IgD-negative memory B cell (primary cell): ENCODE results near the gene UNCX. TPM values are rescaled to one million over a fixed set of nuclear protein-coding genes. Genes with fewer than 3 reads are reported as not detected.
A peak's percentile ranks its signal among the peaks of the same experiment; 100 is the strongest.
"Not testable (repeated sequence)": the region's sequence is repeated elsewhere in the genome, so short reads cannot be mapped to it uniquely, and the experiment has no call there.

Experiments
- H3K27ac Mint-ChIP-seq, 3 donors: one replicate each; pipeline ENCODE4 v1.8.0; 2020 to 2022; ENCODE audit warnings: mild to moderate bottlenecking in 3 of 3, mixed read lengths in 3 of 3, moderate library complexity in 1 of 3
- H3K27me3 Mint-ChIP-seq: one replicate; pipeline ENCODE4 v1.8.0; 2021; ENCODE audit warnings: mixed read lengths
- H3K36me3 Mint-ChIP-seq: one replicate; pipeline ENCODE4 v1.8.0; 2020; ENCODE audit warnings: mild to moderate bottlenecking, mixed read lengths
- H3K4me1 Mint-ChIP-seq, 3 donors: one replicate each; pipeline ENCODE4 v1.8.0; 2020 to 2022; ENCODE audit warnings: mixed read lengths in 3 of 3, mild to moderate bottlenecking in 1 of 3
- H3K4me3 Mint-ChIP-seq, 4 donors: one replicate each; pipeline ENCODE4 v1.8.0; 2020 to 2022; ENCODE audit warnings: mild to moderate bottlenecking in 4 of 4, mixed read lengths in 4 of 4, moderate library complexity in 3 of 4
- H3K9me3 Mint-ChIP-seq, 3 donors: one replicate each; pipeline ENCODE4 v1.8.0; 2020 to 2021; ENCODE audit warnings: mixed read lengths in 3 of 3, mild to moderate bottlenecking in 1 of 3
- polyA plus RNA-seq: library from polyadenylated mRNA; unstranded; fragments of 300-500 nt; fragmentation: Illumina TruSeq; gene quantifications from one replicate; pipeline ENCODE4 v1.2.3, GENCODE V29; 2021

UNCX gene
- polyA plus RNA-seq, 1 donor from 2014 or later = not detected

- peak overlapping the region in 1 of 3 donors; percentile 65 for H3K27ac Mint-ChIP-seq
- peaks cover 48% of the 10 kb centered on the region for H3K27me3 Mint-ChIP-seq
- H3K4me3 Mint-ChIP-seq = no peak overlapping the region
- no peaks in the 10 kb centered on the region for H3K36me3 Mint-ChIP-seq
- H3K9me3 Mint-ChIP-seq = peaks cover 0 to 4% (median 0%) of the 10 kb centered on the region in 3 donors
- peaks cover 1 to 7% (median 4%) of the 10 kb centered on the region in 3 donors for H3K4me1 Mint-ChIP-seq
Observed at GRCh38 chr7:1249731-1250130, 17.1 kb downstream of the UNCX start.

- H3K27me3 Mint-ChIP-seq = peaks cover 40% of the 10 kb centered on the region
- H3K27ac Mint-ChIP-seq = peak overlapping the region in 1 of 3 donors; percentile 65
- H3K9me3 Mint-ChIP-seq = peaks cover 0 to 4% (median 0%) of the 10 kb centered on the region in 3 donors
- H3K36me3 Mint-ChIP-seq = no peaks in the 10 kb centered on the region
- peaks cover 1 to 7% (median 3%) of the 10 kb centered on the region in 3 donors for H3K4me1 Mint-ChIP-seq
- no peak overlapping the region for H3K4me3 Mint-ChIP-seq
Observed at GRCh38 chr7:1250901-1251300, 18.2 kb downstream of the UNCX start.

DNA sequence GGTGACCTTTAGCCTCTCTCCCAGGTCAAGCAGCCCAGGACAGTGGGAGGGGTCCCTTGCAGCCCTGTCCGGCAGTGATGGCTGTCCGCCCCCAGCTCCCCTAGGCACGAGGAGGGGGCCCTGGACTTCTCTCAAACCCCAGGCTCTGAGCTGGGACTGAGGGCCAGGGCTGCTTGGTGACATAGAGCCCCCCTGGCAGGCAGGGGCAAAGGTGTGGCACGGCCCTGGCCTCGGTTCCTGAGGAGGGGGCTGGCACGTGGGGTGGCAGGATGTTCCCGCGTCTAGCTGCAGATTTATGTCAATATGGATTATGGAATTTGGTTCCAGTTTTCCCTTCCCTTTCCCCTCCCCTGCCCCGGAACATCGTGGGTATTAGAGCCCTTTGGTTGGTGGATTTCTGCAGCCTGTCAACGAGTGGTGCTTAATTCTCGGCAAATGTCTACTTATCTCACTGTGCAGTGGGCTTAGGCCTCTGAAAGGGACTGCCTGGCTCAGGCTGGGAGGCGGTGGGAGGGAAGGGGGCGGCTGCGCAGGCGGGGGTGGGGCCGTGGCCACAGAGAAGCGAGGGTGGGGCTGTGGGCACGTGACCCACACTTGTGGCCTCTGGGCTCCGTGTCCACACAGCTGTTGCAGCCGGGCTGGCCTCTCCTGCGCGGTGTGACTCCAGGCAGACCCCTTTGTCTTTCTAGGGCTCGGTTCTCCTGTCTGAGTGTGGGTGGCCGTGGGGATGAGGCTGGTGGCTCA lies 19.3 kb downstream of the UNCX start:
- H3K27me3 Mint-ChIP-seq = peaks cover 39% of the 10 kb centered on the region
- no peak overlapping the region for H3K4me3 Mint-ChIP-seq
- peaks cover 0 to 4% (median 0%) of the 10 kb centered on the region in 3 donors for H3K9me3 Mint-ChIP-seq
- peak overlapping the region in 1 of 3 donors; percentile 32 for H3K27ac Mint-ChIP-seq
- H3K4me1 Mint-ChIP-seq = peaks cover 0 to 7% (median 0%) of the 10 kb centered on the region in 3 donors
- H3K36me3 Mint-ChIP-seq = no peaks in the 10 kb centered on the region

DNA sequence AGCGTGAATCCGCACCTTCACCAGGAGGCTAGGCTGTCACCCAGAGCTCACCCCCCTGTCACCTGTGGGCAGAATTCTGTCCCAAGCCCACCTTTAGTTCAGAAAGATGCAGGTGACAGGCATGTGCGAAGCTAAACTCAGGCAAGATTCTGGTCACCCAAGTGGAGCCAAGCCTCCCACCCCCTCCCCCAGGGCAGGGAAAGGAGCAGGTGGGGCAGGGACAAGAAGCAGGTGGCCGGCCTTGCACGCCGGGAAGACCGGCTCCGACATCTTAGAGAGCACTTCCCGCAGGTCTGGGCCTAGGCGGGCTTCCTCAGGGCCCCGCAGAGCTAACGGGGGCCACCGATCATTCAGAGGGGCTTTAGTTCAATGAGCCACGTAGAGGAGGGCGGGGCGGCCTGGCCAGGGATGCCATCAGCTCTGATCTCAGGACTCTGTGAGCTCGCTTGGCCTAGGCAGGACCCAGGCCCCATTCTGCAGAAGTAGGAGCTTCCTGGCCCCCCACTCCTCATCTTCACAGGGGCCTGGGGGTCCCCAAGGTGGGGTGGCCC lies 19.9 kb downstream of the UNCX start:
- no peak overlapping the region for H3K4me3 Mint-ChIP-seq
- no peaks in the 10 kb centered on the region for H3K36me3 Mint-ChIP-seq
- H3K9me3 Mint-ChIP-seq = peaks cover 0 to 4% (median 0%) of the 10 kb centered on the region in 3 donors
- peak overlapping the region in 1 of 3 donors; percentile 21 for H3K27ac Mint-ChIP-seq
- H3K4me1 Mint-ChIP-seq = peaks cover 0 to 7% (median 0%) of the 10 kb centered on the region in 3 donors
- H3K27me3 Mint-ChIP-seq = peaks cover 41% of the 10 kb centered on the region

GRCh38 chr7:1253681-1254181 lies 21.1 kb downstream of the UNCX start:
- H3K4me1 Mint-ChIP-seq = peaks cover 0 to 2% (median 0%) of the 10 kb centered on the region in 3 donors
- peak overlapping the region in 1 of 4 donors; percentile 80 for H3K4me3 Mint-ChIP-seq
- H3K36me3 Mint-ChIP-seq = no peaks in the 10 kb centered on the region
- H3K9me3 Mint-ChIP-seq = no peaks in the 10 kb centered on the region
- peaks cover 34% of the 10 kb centered on the region for H3K27me3 Mint-ChIP-seq
- no peak overlapping the region for H3K27ac Mint-ChIP-seq

GRCh38 chr7:1254281-1255079 lies 21.8 kb downstream of the UNCX start:
- peaks cover 0 to 2% (median 0%) of the 10 kb centered on the region in 3 donors for H3K4me1 Mint-ChIP-seq
- H3K9me3 Mint-ChIP-seq = no peaks in the 10 kb centered on the region
- H3K27me3 Mint-ChIP-seq = peaks cover 32% of the 10 kb centered on the region
- H3K4me3 Mint-ChIP-seq = no peak overlapping the region
- H3K27ac Mint-ChIP-seq = no peak overlapping the region
- H3K36me3 Mint-ChIP-seq = no peaks in the 10 kb centered on the region

DNA sequence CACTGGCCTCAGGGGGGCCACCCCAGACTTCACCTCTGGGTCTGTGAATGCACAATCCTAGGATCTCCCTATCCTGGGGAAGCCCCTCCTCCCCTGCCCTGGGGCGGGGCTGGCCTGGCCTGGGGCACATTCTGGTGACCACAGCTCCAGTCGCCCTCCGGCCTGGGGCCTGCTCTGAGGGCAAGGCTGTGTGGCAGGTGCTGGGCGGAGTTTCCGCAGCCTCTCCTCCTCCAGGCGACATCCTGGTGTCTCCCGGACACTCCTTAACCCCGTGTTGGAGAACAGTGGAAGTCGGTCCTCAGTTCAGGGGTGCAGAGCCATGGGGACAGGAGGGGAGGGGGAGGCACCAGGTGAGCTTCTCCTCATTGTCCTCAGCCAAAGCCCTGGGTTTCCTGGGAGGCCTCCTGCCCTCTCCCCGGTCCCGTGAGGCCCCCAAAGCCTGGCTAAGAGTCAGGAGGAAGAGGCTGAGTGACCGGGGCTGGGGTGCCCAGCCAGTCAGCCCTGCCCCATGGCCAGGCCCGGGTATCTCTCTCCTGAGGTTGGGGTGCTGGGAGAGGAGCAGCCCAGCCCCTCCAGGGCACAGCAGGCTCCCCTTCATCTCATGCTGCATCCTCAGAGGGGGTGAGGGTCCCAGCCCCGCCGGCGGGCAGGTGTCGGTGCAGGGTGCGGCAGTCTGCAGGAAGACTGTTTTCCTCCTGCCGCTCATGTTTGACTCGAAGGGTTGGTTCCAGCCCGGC lies 22.6 kb downstream of the UNCX start:
- no peaks in the 10 kb centered on the region for H3K9me3 Mint-ChIP-seq
- peaks cover 26% of the 10 kb centered on the region for H3K27me3 Mint-ChIP-seq
- H3K4me3 Mint-ChIP-seq = no peak overlapping the region
- no peaks in the 10 kb centered on the region for H3K4me1 Mint-ChIP-seq
- no peak overlapping the region for H3K27ac Mint-ChIP-seq
- no peaks in the 10 kb centered on the region for H3K36me3 Mint-ChIP-seq

- Mint-ChIP-seq H3K9me3 (no peaks in the 10 kb centered on the region), H3K4me3 (no peak overlapping the region), H3K4me1 (no peaks in the 10 kb centered on the region), H3K27me3 (peaks cover 22% of the 10 kb centered on the region), H3K36me3 (no peaks in the 10 kb centered on the region), H3K27ac (no peak overlapping the region)
Observed at GRCh38 chr7:1255817-1256340, 23.2 kb downstream of the UNCX start.

- peaks cover 20% of the 10 kb centered on the region for H3K27me3 Mint-ChIP-seq
- H3K36me3 Mint-ChIP-seq = no peaks in the 10 kb centered on the region
- H3K9me3 Mint-ChIP-seq = no peaks in the 10 kb centered on the region
- H3K27ac Mint-ChIP-seq = no peak overlapping the region
- no peaks in the 10 kb centered on the region for H3K4me1 Mint-ChIP-seq
- H3K4me3 Mint-ChIP-seq = no peak overlapping the region
Observed at GRCh38 chr7:1256621-1257020, 23.9 kb downstream of the UNCX start.

DNA sequence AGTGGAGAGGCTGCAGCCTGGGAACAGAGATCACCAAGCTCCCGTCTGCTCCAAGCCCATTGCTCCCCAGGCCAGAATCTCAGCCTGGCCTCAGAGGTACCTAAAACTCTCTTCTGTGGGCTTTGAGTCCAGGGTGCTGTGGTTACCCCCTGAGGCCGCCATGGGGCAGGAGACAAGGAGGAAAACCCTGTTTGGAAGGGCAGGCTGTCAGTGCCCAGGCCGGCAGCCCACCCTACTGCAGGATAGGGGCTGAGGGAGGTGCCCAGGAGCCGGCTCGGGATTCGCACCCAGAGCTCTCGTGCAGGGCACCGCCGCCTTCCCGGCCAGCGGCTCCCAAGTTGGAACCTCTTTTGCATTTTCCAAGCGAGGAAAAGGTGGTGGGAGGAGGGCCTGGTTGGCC lies 24.5 kb downstream of the UNCX start:
- Mint-ChIP-seq H3K4me1 (no peaks in the 10 kb centered on the region), H3K9me3 (no peaks in the 10 kb centered on the region), H3K4me3 (no peak overlapping the region), H3K27me3 (peaks cover 20% of the 10 kb centered on the region), H3K27ac (no peak overlapping the region), H3K36me3 (no peaks in the 10 kb centered on the region)

DNA sequence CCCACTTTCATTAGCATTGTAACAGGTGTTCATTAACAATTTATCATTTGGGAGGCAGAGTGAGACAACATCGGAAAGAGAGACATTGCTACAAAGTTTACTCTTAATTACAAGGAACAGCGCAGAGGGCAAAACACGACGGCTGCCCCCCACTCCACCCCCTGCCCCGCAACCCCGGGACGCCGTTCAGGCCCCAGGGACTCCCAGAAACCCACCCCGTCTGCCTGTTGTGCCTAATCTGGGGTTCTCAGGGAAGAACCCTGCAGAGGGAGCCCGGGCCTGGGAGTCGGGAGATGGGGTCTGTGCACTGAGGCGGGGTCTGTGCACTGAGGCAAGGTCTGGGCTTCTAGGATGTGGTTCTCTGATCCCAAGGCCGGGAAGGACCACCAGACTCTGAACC lies 25.2 kb downstream of the UNCX start:
- Mint-ChIP-seq H3K9me3 (no peaks in the 10 kb centered on the region), H3K4me3 (no peak overlapping the region), H3K4me1 (no peaks in the 10 kb centered on the region), H3K27me3 (peaks cover 20% of the 10 kb centered on the region), H3K36me3 (no peaks in the 10 kb centered on the region), H3K27ac (no peak overlapping the region)

- H3K27ac Mint-ChIP-seq = no peak overlapping the region
- no peak overlapping the region for H3K4me3 Mint-ChIP-seq
- no peaks in the 10 kb centered on the region for H3K4me1 Mint-ChIP-seq
- peaks cover 25% of the 10 kb centered on the region for H3K27me3 Mint-ChIP-seq
- H3K36me3 Mint-ChIP-seq = no peaks in the 10 kb centered on the region
- H3K9me3 Mint-ChIP-seq = no peaks in the 10 kb centered on the region
Observed at GRCh38 chr7:1259621-1260243, 27.1 kb downstream of the UNCX start.

DNA sequence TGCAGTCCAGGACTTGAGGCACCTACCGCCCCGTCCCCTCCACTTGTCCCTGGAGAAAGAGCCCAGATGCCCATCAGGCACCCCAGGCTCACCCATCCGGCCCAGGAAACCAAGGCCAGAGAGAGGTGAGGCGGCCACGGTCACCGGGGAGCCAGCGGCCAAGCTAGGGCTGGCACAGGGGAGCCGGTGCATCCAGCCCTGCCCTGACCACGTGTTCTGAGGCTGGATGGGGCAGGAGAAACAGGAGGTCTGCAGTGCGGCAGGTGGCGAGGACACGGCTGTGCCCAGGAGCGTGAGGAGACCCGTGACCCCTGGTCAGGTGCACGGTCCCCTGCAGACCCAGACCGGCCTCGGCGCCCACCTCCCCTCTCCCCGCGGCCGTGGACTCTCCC lies 27.6 kb downstream of the UNCX start:
- no peaks in the 10 kb centered on the region for H3K9me3 Mint-ChIP-seq
- H3K27me3 Mint-ChIP-seq = peaks cover 28% of the 10 kb centered on the region
- no peaks in the 10 kb centered on the region for H3K4me1 Mint-ChIP-seq
- no peak overlapping the region for H3K27ac Mint-ChIP-seq
- no peaks in the 10 kb centered on the region for H3K36me3 Mint-ChIP-seq
- no peak overlapping the region for H3K4me3 Mint-ChIP-seq

- H3K27me3 Mint-ChIP-seq = peaks cover 25% of the 10 kb centered on the region
- not testable (repeated sequence) for H3K36me3 Mint-ChIP-seq, H3K4me1 Mint-ChIP-seq, H3K9me3 Mint-ChIP-seq, H3K4me3 Mint-ChIP-seq, H3K27ac Mint-ChIP-seq
Observed at GRCh38 chr7:1261036-1261435, 28.4 kb downstream of the UNCX start.
